Measurements from ENCODE around the gene MACF1.

Gene MACF1

DNA sequence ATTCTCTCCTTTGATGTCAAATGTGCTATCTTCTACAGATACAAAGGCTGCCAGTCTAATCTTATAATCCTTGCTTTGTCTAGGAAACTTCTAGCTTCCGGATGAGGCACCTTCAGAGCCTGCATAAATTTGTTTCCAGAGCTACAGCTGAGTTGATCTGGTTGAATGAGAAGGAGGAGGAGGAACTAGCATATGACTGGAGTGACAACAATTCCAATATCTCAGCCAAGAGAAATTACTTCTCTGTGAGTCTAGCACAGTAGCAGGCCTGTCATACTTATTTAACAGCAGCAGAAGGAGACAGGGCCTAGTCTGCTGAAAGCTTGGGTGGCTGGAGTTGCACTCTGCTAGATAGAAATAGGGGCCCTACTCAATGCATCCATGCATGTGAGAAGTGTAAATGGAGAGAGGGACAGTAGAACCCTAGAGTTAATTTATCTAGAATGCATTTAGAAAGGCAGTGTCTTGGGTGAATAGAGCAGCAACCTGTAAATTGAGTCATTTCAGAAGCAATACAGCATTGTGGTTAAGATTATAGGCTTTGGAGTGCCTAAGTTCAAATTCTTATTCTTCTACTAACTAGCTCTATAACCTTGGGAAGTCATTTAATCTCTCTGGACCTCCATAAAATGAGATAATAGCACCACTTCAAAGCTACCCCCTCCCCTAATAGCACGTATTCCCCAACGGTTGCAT lies 89.0 kb downstream of the MACF1 start:
- peak in 1 of 56 donors; percentile 17 for DNase-seq

DNA sequence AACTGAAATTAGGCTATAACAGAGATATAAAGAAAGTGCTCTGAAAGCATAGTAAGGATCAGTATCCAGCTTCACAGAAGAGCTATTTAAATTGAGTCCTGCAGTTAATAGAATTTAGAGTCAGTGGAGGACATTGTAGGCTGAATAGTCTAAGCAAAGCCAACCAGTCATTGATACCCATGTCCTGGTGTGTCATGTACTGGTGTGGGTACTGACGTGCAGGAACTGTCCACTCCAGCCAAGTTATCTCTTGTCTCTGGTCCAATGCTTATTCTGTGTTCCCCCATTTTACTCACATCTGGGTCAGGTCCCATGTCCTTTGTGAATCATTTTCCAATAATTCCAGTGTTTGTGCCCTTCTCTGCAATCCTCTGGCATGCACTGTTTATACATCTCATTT lies 90.0 kb downstream of the MACF1 start:
- DNase-seq = no peak

DNA sequence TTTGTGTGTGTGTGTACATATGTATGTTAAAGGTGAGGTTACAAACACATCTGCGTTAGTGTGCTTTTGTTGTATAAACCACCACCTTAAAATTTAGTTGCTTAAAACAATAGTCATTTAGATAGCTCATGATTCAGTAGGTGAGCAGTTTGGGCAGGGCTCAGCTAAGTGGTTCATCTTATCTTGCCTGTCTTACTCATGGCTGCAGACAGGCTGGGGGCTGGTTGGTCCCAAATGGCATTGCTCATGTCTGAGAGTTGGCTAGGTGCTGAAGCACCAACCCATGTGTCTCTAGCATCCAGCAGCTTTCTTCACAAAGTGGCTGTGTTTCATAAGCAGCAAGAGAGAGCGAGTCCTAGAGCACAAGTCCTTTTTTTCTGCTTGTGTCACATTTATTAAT lies 91.4 kb downstream of the MACF1 start:
- no peak for DNase-seq

GRCh38 chr1:39297551-39297950 lies 93.1 kb downstream of the MACF1 start:
- no peak for DNase-seq

GRCh38 chr1:39301606-39302005 lies 97.1 kb downstream of the MACF1 start:
- DNase-seq = no peak

DNA sequence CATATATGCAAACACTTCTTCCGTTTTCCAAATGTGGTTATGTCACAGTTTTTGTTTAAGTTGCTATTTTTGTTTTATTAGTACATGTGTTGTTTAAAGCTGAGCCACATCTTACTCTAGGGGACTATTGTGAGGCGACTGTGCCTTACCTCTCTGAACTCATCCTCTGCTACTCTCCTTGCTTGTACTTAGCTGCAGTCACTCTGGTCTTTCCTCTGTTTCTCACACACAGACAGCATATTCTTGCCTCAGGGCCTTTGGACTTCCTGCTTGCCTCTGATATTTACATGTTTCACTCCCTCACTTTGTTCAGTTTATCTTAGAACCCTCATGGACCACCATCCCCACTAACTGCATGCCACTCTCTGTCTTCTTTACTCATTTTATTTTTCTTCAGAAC lies 101.1 kb downstream of the MACF1 start:
- DNase-seq = no peak

DNA sequence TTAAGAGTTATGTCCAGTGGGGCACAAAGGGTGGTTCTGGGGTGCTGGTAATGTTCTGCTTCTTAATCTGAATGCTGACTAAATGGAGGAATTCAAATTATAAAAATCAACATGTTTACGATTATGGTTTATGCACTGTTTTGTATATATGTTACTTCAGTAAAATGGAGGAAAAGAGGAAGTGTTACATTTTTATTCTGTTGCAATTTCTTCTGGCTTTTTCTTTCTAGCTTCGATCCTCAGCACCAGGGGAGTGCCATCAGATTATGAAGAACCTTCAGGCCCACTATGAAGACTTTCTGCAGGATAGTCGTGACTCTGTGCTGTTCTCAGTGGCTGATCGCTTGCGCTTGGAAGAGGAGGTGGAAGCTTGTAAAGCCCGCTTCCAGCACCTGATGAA lies 105.5 kb downstream of the MACF1 start:
- no peak for DNase-seq

DNA sequence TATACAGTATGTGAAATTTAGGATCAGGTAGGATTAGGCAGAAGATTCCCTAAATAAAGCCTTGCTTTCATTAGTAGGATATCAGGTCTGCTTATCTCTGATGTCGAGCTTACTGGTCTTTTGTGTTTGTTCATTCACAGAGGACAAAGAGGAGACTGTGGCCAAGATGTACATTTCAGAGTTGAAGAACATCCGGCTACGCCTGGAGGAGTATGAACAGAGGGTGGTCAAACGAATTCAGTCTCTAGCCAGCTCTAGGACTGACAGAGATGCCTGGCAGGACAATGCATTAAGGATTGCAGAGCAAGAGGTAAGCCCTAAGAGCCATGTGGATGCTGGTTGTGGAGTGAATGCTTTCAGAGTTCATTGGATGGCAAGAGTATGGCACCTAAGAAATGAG lies 106.2 kb downstream of the MACF1 start:
- no peak for DNase-seq

DNA sequence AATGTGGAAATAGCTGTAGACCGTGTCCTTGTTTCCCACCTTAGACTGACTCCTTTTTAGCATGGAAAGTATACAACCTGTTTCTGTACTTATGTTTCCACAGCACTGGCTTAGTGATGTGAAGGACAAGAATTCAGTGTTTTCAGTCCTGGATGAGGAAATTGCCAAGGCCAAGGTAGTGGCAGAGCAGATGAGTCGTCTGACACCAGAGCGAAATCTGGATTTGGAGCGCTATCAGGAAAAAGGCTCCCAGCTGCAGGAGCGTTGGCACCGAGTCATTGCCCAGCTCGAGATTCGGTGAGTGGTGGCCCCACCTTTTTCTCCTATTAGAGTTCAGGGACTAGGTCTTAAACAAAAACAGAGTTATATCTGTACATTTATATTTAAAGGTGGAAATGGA lies 112.6 kb downstream of the MACF1 start:
- no peak for DNase-seq

GRCh38 chr1:39317910-39318633 lies 113.6 kb downstream of the MACF1 start:
- no peak for DNase-seq

DNA sequence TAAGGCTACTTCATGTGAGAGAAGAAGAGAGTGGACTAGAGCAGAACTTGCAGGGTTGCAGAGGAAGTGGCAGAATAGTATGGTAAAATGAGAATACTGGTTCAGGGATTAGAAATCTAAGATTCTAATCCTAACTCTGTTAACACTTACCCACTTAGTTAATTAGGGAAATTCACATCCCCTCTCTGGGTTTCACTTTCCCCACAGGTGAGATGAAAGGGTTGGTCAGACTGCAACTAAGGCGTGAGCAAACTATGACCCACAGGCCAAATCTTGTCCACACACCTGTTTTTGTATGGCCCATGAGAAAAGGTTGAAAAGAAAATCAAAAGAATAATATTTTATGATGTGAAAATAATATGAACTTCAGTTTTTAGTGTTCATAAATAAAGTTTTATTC lies 117.5 kb downstream of the MACF1 start:
- DNase-seq = no peak

- no peak for DNase-seq
Observed at GRCh38 chr1:39322431-39322830, 117.9 kb downstream of the MACF1 start.

- DNase-seq = no peak
Observed at GRCh38 chr1:39324888-39325287, 120.4 kb downstream of the MACF1 start.

GRCh38 chr1:39326836-39327235 lies 122.3 kb downstream of the MACF1 start:
- no peak for DNase-seq

DNA sequence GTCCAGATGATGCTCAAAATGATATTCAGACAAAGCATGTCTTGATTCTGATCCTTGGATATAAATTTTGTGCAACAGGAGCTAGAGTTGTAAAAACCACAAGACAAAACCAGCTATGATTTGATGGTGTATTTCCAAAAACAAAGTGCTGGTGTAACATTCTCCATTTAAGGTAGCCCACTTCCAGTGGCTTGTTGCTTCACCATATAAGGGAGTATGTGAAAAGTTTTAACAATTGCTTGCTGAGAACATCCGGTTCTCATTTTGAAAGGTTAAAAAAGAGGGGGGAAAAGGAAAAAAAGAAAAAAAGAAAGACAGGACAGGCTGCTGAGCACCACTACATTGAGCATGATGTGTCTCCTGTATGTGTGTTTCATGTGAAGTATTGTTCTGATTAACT lies 123.6 kb downstream of the MACF1 start:
- DNase-seq = no peak

DNA sequence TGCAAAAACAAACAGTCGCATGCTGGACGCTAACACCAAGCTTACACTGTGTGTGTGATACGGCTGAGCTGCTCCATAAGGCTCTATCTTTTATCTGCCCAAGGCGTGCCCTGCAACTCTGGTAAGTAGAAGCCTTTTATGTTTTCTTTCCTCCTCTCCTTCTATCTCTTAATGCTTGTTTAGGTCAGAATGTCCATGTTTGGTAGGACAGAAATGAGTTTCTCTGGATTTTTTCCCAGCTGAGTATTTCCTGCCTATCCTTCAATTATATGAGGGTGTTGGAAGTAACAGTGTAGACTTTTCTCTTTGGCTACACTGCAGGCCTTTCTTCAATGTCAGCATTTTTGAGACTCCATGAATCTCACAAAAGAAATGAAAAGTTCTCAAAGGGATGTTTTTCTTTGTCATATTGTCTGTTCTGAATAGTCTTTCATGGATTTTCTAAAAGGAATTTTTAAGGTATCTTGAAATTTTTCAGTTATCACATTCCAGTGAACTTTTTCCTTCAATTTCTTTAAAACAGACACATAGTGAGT lies 124.2 kb downstream of the MACF1 start:
- no peak for DNase-seq

DNA sequence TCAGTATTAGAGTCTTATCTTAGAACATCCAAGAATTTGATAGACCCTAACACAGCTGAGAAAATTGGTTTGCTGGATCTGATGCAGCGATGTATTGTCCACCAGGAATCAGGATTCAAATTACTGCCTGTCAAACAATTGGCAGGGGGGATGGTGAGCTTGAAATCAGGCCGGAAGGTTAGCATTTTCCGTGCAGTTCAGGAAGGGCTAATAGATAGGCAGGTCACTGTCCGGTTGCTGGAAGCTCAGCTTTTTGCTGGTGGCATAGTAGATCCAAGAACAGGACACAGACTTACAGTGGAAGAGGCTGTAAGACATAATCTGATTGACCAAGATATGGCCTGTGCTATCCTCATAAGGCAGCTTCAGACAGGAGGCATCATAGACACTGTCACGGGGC lies 127.2 kb downstream of the MACF1 start:
- DNase-seq = peak in 1 of 56 donors; percentile 22

DNA sequence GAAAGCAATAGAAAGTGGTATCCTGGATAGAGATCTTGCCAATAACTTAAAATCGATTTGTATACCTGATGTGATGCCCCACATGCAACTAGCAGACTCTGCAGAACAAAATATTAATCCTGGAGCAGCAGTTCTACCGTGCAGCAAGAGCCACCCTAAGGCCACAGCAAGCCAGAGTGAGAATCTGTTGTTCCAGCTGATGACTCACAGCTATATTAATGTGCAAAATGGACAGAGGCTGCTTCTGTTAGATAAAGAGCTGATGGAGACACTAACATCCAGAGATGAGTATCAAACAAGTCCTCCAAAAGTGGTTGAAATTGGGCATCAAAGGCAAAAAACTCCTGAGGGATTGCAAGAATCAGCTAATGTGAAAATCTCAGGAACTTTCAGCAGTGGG lies 127.8 kb downstream of the MACF1 start:
- DNase-seq = peak in 15 of 56 donors; percentile 2 to 56 (median 14)

- DNase-seq = no peak
Observed at GRCh38 chr1:39332828-39333227, 128.3 kb downstream of the MACF1 start.

DNA sequence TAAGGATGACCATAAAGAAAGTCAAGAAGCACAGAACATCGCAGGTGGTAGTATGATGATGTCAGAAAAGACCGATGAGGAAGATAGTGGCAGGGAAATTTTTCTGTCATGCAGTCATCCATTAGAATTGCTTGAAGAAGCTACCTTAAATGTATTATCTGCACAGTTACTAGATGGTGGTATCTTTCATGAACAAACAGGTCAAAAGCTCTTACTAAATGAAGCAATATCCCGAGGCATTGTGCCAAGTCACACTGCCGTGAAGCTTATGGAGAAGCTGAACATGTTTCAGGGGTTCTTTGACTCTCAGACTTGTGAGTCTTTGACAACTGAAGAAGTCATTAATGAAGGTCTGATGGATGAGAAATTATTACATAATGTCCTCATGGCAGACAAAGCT lies 128.8 kb downstream of the MACF1 start:
- DNase-seq = peak in 1 of 56 donors; percentile 18

- DNase-seq = no peak
Observed at GRCh38 chr1:39335216-39335615, 130.7 kb downstream of the MACF1 start.

- DNase-seq = no peak
Observed at GRCh38 chr1:39337067-39337466, 132.6 kb downstream of the MACF1 start.

DNA sequence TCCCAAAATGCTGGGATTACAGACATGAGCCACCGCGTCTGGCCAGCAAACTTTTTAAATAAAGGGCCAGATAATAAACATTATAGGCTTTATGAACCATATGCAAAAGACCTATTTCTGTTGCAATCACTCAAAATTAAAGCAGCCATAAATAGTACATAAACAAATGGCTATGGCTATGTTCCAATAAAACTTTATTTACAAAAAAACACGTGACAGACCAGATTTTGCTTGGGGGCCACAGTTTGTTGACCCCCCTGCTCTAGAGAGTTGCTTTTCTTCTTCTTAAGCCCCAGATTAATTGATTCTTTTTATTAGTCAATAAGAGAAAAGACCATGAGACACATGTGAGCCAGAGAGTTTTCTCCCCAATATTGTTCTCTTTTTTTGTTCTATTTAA lies 138.3 kb downstream of the MACF1 start:
- DNase-seq = no peak

Data from amygdala (tissue), 56 donors.